Colonic mucosa (tissue), 4 donors: ENCODE data around the gene NOL8. TPM values are rescaled to one million over a fixed set of nuclear protein-coding genes. Genes with fewer than 3 reads are reported as not detected.

ENCODE experiments used
- DNase-seq: peaks from one replicate; pipeline ENCODE4 v3.0.0-alpha.2; 2020
- H3K27ac ChIP-seq: fragments of 200-600 bp; one replicate; pipeline ENCODE4 v1.8.0; 2021
- H3K27me3 ChIP-seq: fragments of 200-600 bp; one replicate; pipeline ENCODE4 v1.8.0; 2021
- H3K36me3 ChIP-seq: fragments of 200-600 bp; one replicate; pipeline ENCODE4 v1.8.0; 2021
- H3K4me1 ChIP-seq: fragments of 200-600 bp; one replicate; pipeline ENCODE4 v1.8.0; 2021; ENCODE audit warnings: mild to moderate bottlenecking
- H3K4me3 ChIP-seq: fragments of 200-600 bp; one replicate; pipeline ENCODE4 v1.8.0; 2021
- H3K9ac ChIP-seq, 2 donors: one replicate each; pipeline ENCODE4 v1.7.0; 2013; ENCODE audit warnings: control low read depth in 2 of 2, low read depth in 2 of 2, low read length in 2 of 2
- H3K9me3 ChIP-seq: fragments of 200-600 bp; one replicate; pipeline ENCODE4 v1.8.0; 2021
- intact Hi-C: fragments of 100-400 bp; cut with DNase I; formaldehyde crosslinking; loops from one replicate; pipeline ENCODE4 v1.14.1; 2022
- total RNA-seq, 2 donors: library from RNA; stranded (reverse); fragmentation: NEBNext Ultra II Directional in 1 of 2; extraction: Animal tissue kit (Norgen Biotek cat#: 25700) in 1 of 2; gene quantifications; one replicate each; pipeline ENCODE4 v1.2.1, GENCODE V29; 2021
- TF ChIP-seq, protein P1 (sequence below): fragments of 200-600 bp; IDR thresholded peaks from one replicate; pipeline ENCODE4 v1.8.0; 2022; ENCODE audit warnings: antibody characterized with exemption, mild to moderate bottlenecking
- donor health status: healthy.
- donor health status: DM: no; HTN: no; CAD: no.
- donor health status: DM: no; HTN: no; CAD: no.

The NOL8 gene
- total RNA-seq, 2 donors from 2014 or later, result 17.6 to 26.4 TPM

- DNase-seq, result no peak
- Histone ChIP-seq H3K27ac (no peak overlapping the region), H3K4me1 (no peaks in the 10 kb centered on the region), H3K9ac (no peak overlapping the region), H3K4me3 (no peak overlapping the region), H3K9me3 (no peaks in the 10 kb centered on the region), H3K36me3 (no peaks in the 10 kb centered on the region), H3K27me3 (no peaks in the 10 kb centered on the region)
- TF ChIP-seq, protein P1, sequence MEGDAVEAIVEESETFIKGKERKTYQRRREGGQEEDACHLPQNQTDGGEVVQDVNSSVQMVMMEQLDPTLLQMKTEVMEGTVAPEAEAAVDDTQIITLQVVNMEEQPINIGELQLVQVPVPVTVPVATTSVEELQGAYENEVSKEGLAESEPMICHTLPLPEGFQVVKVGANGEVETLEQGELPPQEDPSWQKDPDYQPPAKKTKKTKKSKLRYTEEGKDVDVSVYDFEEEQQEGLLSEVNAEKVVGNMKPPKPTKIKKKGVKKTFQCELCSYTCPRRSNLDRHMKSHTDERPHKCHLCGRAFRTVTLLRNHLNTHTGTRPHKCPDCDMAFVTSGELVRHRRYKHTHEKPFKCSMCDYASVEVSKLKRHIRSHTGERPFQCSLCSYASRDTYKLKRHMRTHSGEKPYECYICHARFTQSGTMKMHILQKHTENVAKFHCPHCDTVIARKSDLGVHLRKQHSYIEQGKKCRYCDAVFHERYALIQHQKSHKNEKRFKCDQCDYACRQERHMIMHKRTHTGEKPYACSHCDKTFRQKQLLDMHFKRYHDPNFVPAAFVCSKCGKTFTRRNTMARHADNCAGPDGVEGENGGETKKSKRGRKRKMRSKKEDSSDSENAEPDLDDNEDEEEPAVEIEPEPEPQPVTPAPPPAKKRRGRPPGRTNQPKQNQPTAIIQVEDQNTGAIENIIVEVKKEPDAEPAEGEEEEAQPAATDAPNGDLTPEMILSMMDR, result no peak
- intact Hi-C loops, result loop anchor here (5.0 to 10.0 kb wide), 2 partner anchors 96 to 293 kb away; no protein-coding TSS in a partner anchor
Observed at GRCh38 chr9:92341578-92341977, 16.4 kb upstream of the NOL8 start.

DNA sequence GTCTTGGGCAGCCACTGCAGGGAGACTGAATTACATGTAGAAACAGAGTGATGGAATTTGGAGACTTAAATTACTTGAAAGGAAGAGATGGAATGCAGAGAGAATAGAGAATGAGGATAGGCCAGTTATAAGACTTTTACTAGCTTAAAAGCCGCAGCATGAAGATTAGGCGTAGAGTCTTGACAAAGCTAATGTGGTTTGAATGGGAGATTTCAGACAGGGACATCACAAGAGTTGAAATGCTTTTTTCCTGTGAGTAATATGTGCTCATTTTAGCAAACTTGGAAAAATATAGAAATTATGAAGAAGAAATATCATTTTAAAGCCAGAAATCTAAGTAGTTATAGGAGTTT, 8.1 kb upstream of the NOL8 start:
- intact Hi-C loops, result no loop called here
- no peaks in the 10 kb centered on the region for H3K9me3 ChIP-seq
- TF ChIP-seq, protein P1, result no peak

DNA sequence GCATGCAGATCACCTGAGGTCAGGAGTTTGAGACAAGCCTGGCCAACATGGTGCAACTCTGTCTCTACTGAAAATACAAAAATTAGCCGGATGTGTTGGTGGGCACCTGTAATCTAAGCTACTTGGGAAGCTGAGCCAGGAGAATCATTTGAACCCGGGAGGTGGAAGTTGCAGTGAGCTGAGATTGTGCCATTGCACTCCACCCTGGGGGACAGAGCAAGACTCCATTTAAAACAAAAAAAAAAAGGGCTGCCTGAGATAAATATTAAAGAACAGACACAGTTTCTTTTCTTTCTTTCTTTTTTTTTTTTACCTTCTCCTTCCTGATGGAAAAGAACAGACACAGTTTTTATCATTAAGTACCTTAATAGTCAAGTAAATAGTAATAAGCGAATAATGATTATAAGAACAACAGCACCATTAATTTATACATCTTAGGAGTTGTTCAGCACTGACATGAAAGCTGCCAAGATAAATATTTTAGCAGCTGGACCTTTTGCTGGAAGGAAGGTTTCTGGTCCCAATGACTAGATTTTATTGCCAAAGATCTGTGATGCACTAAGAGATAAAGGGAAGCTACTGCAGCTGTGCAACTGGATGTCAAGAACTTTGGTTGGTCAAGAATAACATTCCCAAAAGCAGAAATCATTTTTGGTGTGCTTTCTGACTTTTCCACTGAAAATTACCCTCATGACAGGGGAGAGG, 7.6 kb upstream of the NOL8 start:
- Histone ChIP-seq H3K27ac (no peak overlapping the region), H3K4me3 (no peak overlapping the region), H3K9ac (no peak overlapping the region), H3K27me3 (no peaks in the 10 kb centered on the region), H3K4me1 (no peaks in the 10 kb centered on the region), H3K9me3 (no peaks in the 10 kb centered on the region), H3K36me3 (no peaks in the 10 kb centered on the region)
- TF ChIP-seq, protein P1, result no peak
- DNase-seq, result no peak
- intact Hi-C loops, result no loop called here

More for the DNA sequence above, 8.1 kb upstream of the NOL8 start:
- DNase-seq, result no peak
- no peak overlapping the region for H3K9ac ChIP-seq
- H3K4me3 ChIP-seq, result no peak overlapping the region
- no peaks in the 10 kb centered on the region for H3K4me1 ChIP-seq
- no peaks in the 10 kb centered on the region for H3K36me3 ChIP-seq
- no peaks in the 10 kb centered on the region for H3K27me3 ChIP-seq
- H3K27ac ChIP-seq, result no peak overlapping the region

- intact Hi-C loops, result no loop called here
- no peaks in the 10 kb centered on the region for H3K36me3 ChIP-seq
- no peak overlapping the region for H3K27ac ChIP-seq
- peaks cover 8% of the 10 kb centered on the region for H3K4me1 ChIP-seq
- H3K4me3 ChIP-seq, result no peak overlapping the region
- H3K9me3 ChIP-seq, result no peaks in the 10 kb centered on the region
- no peaks in the 10 kb centered on the region for H3K27me3 ChIP-seq
- TF ChIP-seq, protein P1, result no peak
- no peak for DNase-seq
- no peak overlapping the region for H3K9ac ChIP-seq
Observed at GRCh38 chr9:92328225-92328624, 3.1 kb upstream of the NOL8 start.

- Histone ChIP-seq H3K9me3 (no peaks in the 10 kb centered on the region), H3K36me3 (no peaks in the 10 kb centered on the region), H3K27ac (no peak overlapping the region), H3K4me3 (no peak overlapping the region), H3K9ac (no peak overlapping the region), H3K27me3 (no peaks in the 10 kb centered on the region), H3K4me1 (peaks cover 8% of the 10 kb centered on the region)
- DNase-seq, result no peak
- intact Hi-C loops, result no loop called here
- TF ChIP-seq, protein P1, result no peak
Observed at GRCh38 chr9:92327283-92327850, 2.2 kb upstream of the NOL8 start.
